ENCODE data around the gene TBC1D22A.

GRCh38 chr22:47189056-47189916 is 426.8 kb downstream of the TBC1D22A start:
- TF ChIP-seq POLR2A (IDR thresholded peaks at IDR 0.05; ENCODE audit: low read length) (no peak), GATA1 (IDR thresholded peaks at IDR 0.05; ENCODE audit: low read depth, low read length) (no peak)
